Esophagus squamous epithelium (tissue), 4 donors: ENCODE data around the gene WFIKKN1.

Source experiments
- CTCF ChIP-seq, 6 experiments: fragments of 450-650 bp in 4 of 6; fragments of 200-600 bp in 2 of 6; sonication (generic) in 2 of 6; IDR thresholded peaks; one replicate each; pipeline ENCODE4 v1.5.1; 2016 to 2019; ENCODE audit warnings: antibody characterized with exemption in 6 of 6, mild to moderate bottlenecking in 4 of 6, moderate library complexity in 4 of 6
- POLR2A ChIP-seq, 4 donors: fragments of 450-650 bp; IDR thresholded peaks; one replicate each; pipeline ENCODE4 v1.6.1; 2017; ENCODE audit warnings: antibody characterized with exemption in 4 of 4, mild to moderate bottlenecking in 4 of 4, moderate library complexity in 3 of 4

- TF ChIP-seq CTCF (IDR thresholded peaks at IDR 0.05) (no peak), POLR2A (IDR thresholded peaks at IDR 0.05) (no peak)
Observed at GRCh38 chr16:640614-641013, 9.8 kb downstream of the WFIKKN1 start.
